Ovary (tissue), 9 donors: ENCODE results near the gene ATL1. TPM values are rescaled to one million over a fixed set of nuclear protein-coding genes. Genes with fewer than 3 reads are reported as not detected.
"Not testable (repeated sequence)": the region's sequence is repeated elsewhere in the genome, so short reads cannot be mapped to it uniquely, and the experiment has no call there.

Source experiments
- DNase-seq, 5 donors: peaks; one replicate each; pipeline ENCODE4 v3.0.0-alpha.2; 2019 to 2020
- H3K27ac ChIP-seq, 2 donors: fragments of 200-600 bp; one replicate each; pipeline versions ENCODE4 v1.5.1 to v1.8.0; 2019 to 2022
- H3K27me3 ChIP-seq: fragments of 200-600 bp; one replicate; pipeline ENCODE4 v1.8.0; 2022
- H3K36me3 ChIP-seq: fragments of 200-600 bp; sonication (generic); one replicate; pipeline ENCODE4 v1.5.1; 2019
- H3K4me1 ChIP-seq: one replicate; pipeline ENCODE4 v1.8.1; 2013; ENCODE audit warnings: mild to moderate bottlenecking, moderate library complexity; ENCODE audit not compliant: insufficient read depth
- H3K4me3 ChIP-seq: fragments of 200-600 bp; sonication (generic); one replicate; pipeline ENCODE4 v1.5.1; 2017
- H3K9me3 ChIP-seq, 2 donors: fragments of 200-600 bp in 1 of 2; sonication (generic) in 1 of 2; one replicate each; pipeline versions ENCODE4 v1.5.1 to v1.8.1; 2013 to 2019; ENCODE audit warnings: mild to moderate bottlenecking in 1 of 2, moderate library complexity in 1 of 2
- EP300 ChIP-seq: sonication (generic); formaldehyde crosslinking; IDR thresholded peaks from one replicate; pipeline ENCODE4 v1.6.1; 2017; ENCODE audit warnings: antibody characterized with exemption
- POLR2A ChIP-seq: fragments of 450-650 bp; IDR thresholded peaks from one replicate; pipeline ENCODE4 v1.6.1; 2017; ENCODE audit warnings: antibody characterized with exemption, mild to moderate bottlenecking, moderate library complexity
- WGBS, 3 donors: extraction: QIAGEN DNeasy Blood & Tissue Kit in 1 of 3; methylation state at CpG; one replicate each; pipeline versions ENCODE4 v1.1.5 to v1.1.7; 2013 to 2017; 5-methylcytosine and 5-hydroxymethylcytosine counted together
- intact Hi-C, 4 donors: fragments of 100-400 bp; cut with DNase I; formaldehyde crosslinking; loops; one replicate each; pipeline versions ENCODE4 v1.11.0 to v1.15.1; 2022 to 2023
- polyA plus RNA-seq, 2 donors: library from polyadenylated mRNA; stranded (reverse); fragments of 200-250 nt in 1 of 2; fragments of 350-450 nt in 1 of 2; fragmentation: Illumina TruSeq in 1 of 2; extraction: RNeasy Lipid Tissue Mini Kit (QIAGEN cat#74804) in 1 of 2; gene quantifications; one replicate each; pipeline ENCODE4 v1.2.3, GENCODE V29; 2013 to 2014
- total RNA-seq, 7 donors: library from RNA; depleted of rRNA in 2 of 7; stranded (reverse); fragments of >200 nt in 2 of 7; fragmentation: NEBNext Ultra II Directional in 3 of 7; extraction: Animal tissue kit (Norgen Biotek cat#: 25700) in 3 of 7; gene quantifications; one replicate each; pipeline versions ENCODE4 v1.1.0 to v1.2.4, GENCODE V29; 2016 to 2023
- TF ChIP-seq, protein P1 (sequence below), 3 donors: fragments of 450-650 bp in 2 of 3; fragments of 200-600 bp in 1 of 3; IDR thresholded peaks; one replicate each; pipeline versions ENCODE4 v1.5.1 to v1.8.0; 2016 to 2022; ENCODE audit warnings: antibody characterized with exemption in 3 of 3, mild to moderate bottlenecking in 1 of 3
- donor health status: DM: no; HTN: no; CAD: no; lungs with moderate emphysema.
- donor health status: DM: no; HTN: no; CAD: no.
- donor health status: Bipolar disorder and iron deficiency.
- donor health status: DM: yes; HTN: yes; CAD: no.
- donor health status: DM: no; HTN: no; CAD: no.
- donor health status: DM: yes; HTN: yes; CAD: no.

ATL1 gene
- total and polyA plus RNA-seq, 9 donors = 6.6 to 11.8 (median 10.7) TPM

DNA sequence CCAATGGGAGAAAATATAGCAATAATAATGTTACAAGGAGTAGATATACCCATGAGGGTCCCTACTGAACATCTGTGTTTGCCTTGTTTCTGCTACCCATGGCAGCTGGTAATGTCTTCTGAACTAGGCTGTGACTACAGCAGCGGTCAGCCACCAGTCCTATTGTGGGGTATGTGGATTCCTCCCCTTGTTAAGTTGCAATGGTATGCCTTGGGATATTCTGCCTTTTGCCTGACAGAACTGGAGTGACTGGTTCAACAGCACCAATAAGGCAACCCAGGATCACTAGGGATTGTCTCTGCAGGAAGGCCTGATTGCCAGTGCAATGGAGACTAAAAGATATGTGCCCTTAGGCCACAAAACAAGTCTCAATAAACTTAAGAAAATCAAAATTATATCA is 9.7 kb upstream of the ATL1 start:
- intact Hi-C loops = no loop called here
- WGBS, 3 donors = 93 to 100% (median 100%) methylated on average over 1 of the region's 1 CpG
- TF ChIP-seq, protein P1, sequence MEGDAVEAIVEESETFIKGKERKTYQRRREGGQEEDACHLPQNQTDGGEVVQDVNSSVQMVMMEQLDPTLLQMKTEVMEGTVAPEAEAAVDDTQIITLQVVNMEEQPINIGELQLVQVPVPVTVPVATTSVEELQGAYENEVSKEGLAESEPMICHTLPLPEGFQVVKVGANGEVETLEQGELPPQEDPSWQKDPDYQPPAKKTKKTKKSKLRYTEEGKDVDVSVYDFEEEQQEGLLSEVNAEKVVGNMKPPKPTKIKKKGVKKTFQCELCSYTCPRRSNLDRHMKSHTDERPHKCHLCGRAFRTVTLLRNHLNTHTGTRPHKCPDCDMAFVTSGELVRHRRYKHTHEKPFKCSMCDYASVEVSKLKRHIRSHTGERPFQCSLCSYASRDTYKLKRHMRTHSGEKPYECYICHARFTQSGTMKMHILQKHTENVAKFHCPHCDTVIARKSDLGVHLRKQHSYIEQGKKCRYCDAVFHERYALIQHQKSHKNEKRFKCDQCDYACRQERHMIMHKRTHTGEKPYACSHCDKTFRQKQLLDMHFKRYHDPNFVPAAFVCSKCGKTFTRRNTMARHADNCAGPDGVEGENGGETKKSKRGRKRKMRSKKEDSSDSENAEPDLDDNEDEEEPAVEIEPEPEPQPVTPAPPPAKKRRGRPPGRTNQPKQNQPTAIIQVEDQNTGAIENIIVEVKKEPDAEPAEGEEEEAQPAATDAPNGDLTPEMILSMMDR (IDR thresholded peaks at IDR 0.05) = no peak
- TF ChIP-seq POLR2A = no peak
- TF ChIP-seq EP300 = no peak
- DNase-seq = no peak
- Histone ChIP-seq H3K9me3 (no peaks in the 10 kb centered on the region), H3K27me3 (no peaks in the 10 kb centered on the region), H3K4me1 (no peaks in the 10 kb centered on the region), H3K36me3 (no peaks in the 10 kb centered on the region), H3K4me3 (no peak overlapping the region), H3K27ac (no peak overlapping the region)

- no peak for DNase-seq
- Histone ChIP-seq H3K36me3 (no peaks in the 10 kb centered on the region), H3K4me1 (no peaks in the 10 kb centered on the region), H3K4me3 (no peak overlapping the region), H3K9me3 (no peaks in the 10 kb centered on the region), H3K27me3 (no peaks in the 10 kb centered on the region), H3K27ac (no peak overlapping the region)
- intact Hi-C loops = no loop called here
- TF ChIP-seq, protein P1 (IDR thresholded peaks at IDR 0.05) = no peak
- TF ChIP-seq POLR2A (no peak), EP300 (no peak)
- 93 to 99% (median 96%) methylated on average over 3 of the region's 3 CpGs for WGBS, 3 donors
Measured at GRCh38 chr14:50551877-50552276, 8.1 kb upstream of the ATL1 start.

DNA sequence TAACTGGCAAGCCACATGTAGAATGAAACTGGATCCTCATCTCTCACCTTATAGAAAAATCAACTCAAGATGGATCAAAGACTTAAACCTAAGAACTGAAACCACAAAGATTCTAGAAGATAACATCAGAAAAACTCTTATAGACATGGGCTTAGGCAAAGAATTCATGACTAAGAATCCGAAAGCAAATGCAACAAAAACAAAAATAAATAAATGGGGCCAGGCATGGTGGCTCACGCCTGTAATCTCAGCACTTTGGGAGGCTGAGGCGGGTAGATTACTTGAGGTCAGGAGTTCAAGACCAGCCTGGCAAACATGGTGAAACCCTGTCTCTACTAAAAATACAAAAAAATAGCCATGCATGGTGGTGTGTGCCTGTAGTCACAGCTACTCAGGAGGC is 7.1 kb upstream of the ATL1 start:
- H3K36me3 ChIP-seq, H3K4me3 ChIP-seq, H3K27me3 ChIP-seq, H3K4me1 ChIP-seq, intact Hi-C loops, H3K9me3 ChIP-seq, DNase-seq, H3K27ac ChIP-seq: not testable (repeated sequence)
- WGBS, 3 donors = 75 to 88% (median 80%) methylated on average over 3 of the region's 3 CpGs

- Histone ChIP-seq H3K4me3 (peak overlapping the region; percentile 64), H3K36me3 (no peaks in the 10 kb centered on the region), H3K4me1 (no peaks in the 10 kb centered on the region), H3K27ac (peak overlapping the region; percentile 91 to 93), H3K9me3 (no peaks in the 10 kb centered on the region), H3K27me3 (no peaks in the 10 kb centered on the region)
- intact Hi-C loops = no loop called here
- 0 to 1% (median 0%) methylated on average over 21 of the region's 21 CpGs for WGBS, 3 donors
- TF ChIP-seq POLR2A = peak; percentile 68
- TF ChIP-seq EP300 = no peak
- peak; percentile 82 to 90 (median 84) for DNase-seq
Measured at GRCh38 chr14:50560931-50561285, 963 bp downstream of the ATL1 start.

DNA sequence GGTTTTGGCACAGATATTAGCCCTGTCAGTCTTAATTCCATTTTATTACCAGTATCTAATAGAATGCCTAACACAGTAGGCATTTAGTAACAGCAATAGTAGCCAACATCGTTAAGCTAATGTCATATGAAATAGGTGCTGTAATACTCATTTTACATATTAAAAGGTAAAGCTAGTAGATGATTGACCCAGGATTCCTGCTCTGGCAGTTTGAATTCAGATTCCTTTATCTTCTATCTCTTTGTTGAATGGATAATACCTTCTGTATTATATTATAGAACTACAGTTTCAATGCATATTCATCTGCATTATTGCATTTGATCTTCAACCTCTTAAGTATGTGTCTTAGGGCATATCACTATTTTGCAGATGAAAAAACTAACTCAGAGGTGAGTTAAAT is 2.9 kb downstream of the ATL1 start:
- TF ChIP-seq, protein P1 (IDR thresholded peaks at IDR 0.05) = no peak
- no peak for TF ChIP-seq EP300
- TF ChIP-seq POLR2A = no peak
- Histone ChIP-seq H3K36me3 (no peaks in the 10 kb centered on the region), H3K4me3 (no peak overlapping the region), H3K27ac (no peak overlapping the region), H3K9me3 (no peaks in the 10 kb centered on the region), H3K4me1 (no peaks in the 10 kb centered on the region), H3K27me3 (no peaks in the 10 kb centered on the region)
- 70 to 75% (median 75%) methylated on average over 1 of the region's 1 CpG for WGBS, 3 donors
- no peak for DNase-seq
- intact Hi-C loops = no loop called here
